GM18870 (cell line): ENCODE results near the gene HRK.

Experiments
- ATAC-seq: cut with Tn5 transposase; IDR thresholded peaks from one replicate; pipeline ENCODE4 v1.9.1; 2021; ENCODE audit warnings: moderate library complexity; ENCODE audit not compliant: unreplicated experiment

Gene HRK

DNA sequence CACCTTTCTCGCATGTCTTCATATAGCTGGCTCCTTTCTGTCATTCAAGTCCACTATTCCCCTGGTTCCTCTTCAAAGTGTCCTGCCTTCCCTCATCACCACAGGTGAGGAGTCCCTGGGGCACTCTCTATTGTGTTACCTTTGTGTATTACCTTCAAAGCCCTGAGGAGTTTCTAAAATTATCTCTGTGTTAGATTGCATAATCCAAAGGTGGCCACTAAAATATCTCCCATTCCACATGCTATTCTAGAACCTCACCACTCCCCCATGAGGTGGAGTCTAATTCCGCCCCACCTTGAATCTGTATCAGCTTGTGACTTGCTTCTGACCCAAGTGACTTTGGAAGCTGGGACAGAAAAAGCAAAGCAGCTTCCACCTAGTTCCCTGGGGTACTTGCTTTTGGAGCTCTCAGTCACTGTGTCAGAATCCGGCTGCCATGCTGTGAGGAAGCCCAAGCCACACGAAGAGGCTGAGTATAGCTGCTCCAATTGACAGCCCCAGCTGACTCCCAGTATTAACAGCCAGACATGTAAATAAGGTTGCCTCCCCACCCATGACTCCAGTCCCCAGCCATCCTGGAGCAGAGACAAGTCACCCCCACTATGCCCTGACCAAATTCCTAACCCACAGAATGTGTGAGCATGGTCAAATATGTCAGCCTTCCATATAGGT, 6.8 kb downstream of the HRK start:
- ATAC-seq = no peak

DNA sequence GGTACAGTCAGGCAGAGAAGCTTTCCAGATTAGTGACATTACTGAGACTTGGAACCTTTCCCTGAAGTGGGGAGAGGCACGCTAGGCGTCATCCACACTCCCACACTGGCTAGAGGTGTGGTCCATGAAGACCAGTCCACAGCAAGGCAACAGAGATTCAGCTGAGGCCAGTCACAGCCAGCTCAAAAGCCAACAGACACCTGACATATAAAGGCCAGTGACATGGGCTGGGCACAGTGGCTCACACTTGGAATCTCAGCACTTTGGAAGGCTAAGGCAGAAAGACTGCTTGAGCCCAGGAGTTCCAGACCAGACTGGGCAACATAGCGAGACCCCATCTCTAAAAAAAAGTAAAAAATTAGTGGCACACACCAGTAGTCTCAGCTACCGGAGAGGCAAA, 10.9 kb downstream of the HRK start:
- no peak for ATAC-seq

DNA sequence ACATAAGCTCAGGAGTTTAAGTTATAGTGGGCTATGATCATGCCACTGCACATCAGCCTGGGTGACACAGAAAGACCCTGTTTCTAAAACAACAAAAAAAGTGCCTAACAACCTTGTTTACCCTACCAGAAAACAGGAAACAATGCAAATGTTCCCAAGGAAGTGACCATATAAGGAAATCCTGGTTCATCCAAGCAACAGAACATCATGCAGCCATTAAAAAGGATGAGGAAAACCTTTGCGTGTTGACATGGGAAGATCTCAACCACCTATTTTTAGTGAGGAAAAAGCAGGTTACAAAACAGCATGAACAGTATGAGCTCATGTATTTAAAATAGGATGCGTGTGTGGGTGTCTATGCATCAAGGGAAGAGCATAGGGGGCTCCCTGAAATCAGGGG, 13.7 kb downstream of the HRK start:
- ATAC-seq = no peak

DNA sequence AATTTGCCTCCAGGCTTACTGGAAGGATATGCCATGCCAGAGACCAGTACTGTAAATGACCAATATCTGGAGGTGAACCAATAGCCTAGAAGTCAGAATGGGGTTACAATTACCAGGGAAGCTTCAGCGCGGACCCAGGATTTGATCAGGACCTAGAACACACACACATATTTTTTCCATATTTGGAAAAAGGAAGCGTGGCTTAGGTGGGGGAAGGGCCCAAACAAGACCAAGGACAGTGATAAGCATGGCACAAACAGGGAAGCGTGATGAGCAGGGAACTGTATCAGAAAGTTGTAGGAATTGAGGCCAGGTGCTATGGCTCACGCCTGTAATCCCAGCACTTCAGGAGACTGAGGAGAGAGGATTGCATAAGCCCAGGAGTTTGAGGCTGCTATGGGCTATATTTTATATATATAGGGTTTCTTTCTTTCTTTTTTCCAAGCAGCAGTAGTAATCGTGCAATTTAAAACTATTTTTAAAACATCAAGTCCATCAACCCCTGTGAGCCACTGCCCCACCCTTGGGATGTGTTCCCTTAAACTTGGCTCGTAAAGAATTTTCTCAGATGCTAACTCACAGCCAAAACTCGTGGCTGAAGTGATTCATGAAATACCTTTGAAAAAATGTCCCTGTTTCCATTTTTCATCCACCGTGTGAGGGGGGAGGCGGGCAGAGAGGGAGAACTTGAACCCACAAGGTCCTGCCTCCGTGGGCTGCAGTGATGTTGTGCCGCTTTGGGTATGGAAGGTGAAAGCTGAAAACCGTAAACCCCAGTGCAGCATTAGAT, 16.7 kb downstream of the HRK start:
- ATAC-seq = no peak

DNA sequence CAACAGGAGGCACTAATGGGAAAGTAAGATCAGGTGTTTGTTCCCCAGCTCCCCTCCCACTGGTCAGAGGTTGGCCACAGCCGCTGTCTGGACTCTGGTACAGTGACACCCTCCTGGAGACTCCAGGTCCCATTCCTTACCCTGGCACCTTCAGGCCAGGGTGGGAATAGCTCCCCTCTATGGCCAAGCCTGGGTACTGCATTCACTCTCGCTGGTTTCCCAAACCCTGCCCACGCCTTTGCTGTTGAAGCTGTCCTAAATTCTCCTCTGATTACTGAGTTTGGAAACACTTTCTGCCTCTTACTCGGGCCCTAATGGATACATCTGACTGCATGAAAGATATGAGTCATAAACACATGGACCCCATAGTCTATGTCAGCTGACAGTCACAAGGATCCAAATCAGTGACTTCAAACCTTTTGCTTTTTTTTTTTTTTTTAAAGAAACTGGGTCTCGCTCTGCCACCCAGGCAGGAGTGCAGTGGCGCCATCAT, 17.9 kb downstream of the HRK start:
- ATAC-seq = no peak

DNA sequence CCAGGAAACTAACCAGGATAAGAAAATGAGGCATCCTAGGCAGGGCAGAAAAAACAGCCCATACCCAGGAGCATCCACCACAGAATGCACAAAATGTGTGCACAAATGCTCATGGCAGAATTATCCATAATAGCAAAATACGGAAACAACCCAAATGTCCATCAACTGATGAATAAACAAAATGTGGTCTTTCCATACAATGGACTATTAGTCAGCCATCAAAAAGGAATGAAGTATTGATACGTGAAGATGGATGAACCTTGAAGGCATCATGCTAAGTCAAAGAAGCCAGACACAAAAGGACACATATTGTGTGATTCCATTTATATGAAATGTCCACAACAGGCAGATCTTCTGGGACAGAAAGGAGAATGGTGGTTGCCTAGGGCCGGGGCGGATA, 19.1 kb downstream of the HRK start:
- no peak for ATAC-seq

DNA sequence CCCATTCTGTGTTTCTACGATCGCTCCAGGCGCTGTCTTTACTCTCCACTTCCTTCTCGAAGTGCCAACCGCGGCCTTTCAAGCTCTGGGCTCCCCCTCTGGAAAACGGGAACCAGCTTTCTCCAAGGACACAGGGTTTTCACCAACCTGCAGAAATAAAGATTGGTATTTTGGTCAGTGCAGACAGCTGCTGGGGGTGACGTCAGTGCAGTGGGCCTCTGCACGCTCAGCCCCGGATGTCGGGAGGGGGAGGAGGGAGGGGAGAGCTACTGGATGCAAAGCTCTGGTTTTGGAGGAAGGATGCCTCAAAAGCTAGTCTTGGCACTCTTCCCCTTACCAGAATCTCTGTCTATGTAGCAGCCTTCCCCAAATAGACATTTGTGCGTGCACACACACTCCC, 19.9 kb downstream of the HRK start:
- ATAC-seq = no peak

DNA sequence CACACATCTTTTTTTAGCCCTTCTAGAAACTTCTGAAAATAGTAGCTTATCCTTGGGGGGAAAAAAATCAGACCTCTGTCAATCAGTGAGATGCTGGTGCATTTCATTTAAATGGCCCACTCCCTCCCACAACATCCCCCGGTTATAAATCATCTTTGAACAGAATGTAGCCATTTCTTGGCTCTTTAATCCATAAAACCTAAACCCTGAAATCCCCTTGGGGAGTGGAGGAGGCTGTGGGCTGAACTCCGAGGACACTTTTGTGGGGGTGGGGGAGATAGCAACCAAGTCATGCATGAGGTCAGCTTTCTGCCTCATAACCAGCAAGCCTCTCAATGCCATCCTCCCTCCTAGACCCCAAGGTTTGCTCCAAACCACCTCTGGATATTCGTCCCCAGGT, 21.0 kb downstream of the HRK start:
- no peak for ATAC-seq

DNA sequence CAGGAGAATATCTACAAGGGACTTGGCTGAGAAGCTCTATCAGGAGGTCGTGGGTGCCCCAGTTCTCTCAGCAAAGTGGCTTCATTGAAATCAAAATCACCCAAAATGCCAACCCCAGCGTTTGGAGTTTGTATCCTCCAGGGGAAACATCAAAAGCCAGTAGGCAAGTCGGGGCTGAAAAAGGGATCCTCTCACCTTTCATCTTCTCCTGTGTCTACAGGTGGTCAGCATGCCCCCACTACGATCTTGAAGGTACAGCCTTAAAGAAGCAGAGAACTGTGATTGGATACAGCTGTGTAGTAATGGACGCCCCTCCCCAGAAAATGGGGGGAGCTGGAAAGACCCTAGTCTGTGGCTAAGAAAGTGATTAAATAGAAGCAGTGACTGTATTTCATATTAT, 22.2 kb downstream of the HRK start:
- ATAC-seq = no peak

DNA sequence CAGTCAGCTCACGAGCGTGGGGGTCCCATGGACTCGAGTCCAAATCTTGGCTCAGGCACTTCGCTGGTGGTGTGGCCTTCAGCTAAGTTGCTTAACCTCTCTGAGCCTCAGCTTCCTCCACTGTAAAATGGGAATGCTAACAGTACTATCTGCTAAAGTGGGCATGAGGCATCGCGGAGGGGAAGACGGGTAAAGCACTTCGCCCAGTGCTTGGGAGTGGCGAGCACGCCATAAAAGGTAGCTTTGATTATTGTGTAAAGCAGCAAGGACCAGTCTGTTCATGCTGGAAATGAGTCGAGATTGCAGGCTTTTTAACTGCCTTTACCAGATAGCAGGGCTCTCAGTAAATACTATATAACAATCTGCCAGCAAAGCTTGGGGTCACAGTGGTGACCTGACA, 24.5 kb downstream of the HRK start:
- no peak for ATAC-seq

DNA sequence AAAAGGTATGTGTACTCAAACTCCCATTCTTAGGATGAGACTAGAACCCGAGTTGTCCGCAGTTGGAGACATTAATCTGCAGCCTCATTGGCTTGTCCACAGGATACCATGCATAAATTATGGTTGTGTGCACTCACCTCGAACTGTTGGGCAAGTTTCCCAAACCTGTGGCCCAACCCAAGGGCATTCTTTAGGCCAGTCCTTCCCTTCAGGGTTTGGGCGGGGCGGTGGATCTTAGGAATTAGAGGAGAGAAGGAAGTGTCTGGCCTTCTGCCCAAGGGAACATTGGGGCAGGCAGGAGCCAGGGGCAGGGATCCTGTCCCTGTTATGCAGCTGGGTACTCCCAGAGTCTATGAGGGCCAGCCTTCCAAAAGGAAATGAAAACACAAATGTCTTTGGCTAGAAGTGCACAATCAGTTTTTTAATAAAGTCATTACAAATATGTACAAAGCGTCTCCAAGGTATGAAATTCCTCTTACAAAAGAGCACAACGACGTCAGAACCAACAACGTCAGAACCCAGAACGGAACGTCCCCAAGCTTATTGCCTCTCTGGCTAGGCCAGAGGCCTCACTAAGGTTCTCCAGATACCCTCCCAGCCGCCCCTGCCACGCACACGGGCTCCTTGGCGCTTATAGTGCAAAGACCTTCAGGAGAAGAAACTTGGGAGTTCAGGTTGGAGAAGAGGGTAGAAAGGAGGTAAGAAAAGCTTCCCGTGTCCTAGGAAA, 25.3 kb downstream of the HRK start:
- ATAC-seq = no peak

DNA sequence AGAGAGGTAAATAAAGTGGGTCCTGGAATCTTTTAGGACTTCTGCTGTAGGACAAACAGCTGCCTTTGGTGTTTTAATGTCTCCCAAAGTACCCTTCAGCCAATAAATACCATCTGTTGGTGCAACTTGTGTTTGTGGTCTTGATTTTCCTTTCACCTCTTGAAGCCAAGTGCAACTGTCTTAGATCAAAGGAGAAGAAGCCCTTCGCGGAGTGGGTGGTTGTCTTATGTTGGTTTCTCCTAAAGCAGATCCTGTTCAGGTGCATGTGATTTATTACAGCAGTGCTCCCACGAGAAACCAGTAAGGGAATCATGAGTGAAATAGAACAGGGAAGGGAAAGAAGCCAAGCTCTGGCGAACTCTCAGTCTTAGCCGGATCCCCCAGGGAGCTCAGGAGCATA, 27.7 kb downstream of the HRK start:
- no peak for ATAC-seq

DNA sequence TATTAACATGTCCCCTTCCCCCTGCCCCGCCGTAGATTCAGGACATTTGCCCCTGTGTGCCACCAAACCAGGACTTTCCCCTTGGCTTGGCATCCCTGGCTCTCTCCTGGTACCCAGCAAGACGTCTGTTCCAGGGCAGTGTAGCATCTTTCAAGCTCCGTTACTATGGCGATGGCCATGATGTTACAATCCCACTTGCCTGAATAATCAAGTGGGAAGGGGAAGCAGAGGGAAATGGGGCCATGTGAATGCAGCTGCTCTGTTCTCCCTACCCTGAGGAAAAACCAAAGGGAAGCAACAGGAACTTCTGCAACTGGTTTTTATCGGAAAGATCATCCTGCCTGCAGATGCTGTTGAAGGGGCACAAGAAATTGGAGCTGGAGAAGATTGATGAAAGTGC, 28.9 kb downstream of the HRK start:
- ATAC-seq = no peak

DNA sequence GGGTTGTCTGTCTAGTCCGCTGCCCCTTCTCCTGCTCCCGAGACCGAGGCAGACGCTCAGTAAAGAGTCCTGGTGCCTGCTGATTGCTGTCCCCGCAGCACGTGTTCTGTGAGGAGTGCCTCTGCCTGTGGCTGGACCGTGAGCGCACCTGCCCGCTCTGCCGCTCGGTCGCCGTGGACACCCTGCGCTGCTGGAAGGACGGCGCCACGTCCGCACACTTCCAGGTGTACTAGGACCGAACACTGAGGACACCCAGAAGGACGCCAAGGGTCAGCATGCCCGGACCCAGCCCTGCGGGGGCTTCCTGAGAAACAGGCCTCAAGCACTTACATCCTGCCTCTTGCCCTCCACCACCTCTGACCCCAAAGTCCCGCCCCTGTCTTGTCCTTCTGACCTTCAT, 32.0 kb downstream of the HRK start:
- no peak for ATAC-seq

DNA sequence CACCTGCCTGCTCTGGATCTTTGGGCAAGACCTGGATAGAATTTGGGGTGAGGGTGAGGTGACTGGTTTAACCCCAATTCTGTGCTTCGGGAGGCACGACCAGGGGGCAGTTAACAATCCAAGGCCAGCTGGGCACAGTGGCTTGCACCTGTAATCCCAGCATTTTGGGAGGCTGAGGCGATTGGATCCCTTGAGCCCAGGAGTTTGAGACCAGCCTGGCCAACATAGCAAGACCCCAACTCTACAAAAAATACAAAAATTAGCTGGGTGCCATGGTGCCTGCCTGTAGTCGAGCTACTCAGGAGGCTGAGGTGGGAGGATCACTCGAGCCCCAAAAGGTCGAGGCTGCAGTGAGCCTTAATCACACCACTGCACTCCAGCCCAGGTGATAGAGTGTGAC, 38.2 kb downstream of the HRK start:
- no peak for ATAC-seq

DNA sequence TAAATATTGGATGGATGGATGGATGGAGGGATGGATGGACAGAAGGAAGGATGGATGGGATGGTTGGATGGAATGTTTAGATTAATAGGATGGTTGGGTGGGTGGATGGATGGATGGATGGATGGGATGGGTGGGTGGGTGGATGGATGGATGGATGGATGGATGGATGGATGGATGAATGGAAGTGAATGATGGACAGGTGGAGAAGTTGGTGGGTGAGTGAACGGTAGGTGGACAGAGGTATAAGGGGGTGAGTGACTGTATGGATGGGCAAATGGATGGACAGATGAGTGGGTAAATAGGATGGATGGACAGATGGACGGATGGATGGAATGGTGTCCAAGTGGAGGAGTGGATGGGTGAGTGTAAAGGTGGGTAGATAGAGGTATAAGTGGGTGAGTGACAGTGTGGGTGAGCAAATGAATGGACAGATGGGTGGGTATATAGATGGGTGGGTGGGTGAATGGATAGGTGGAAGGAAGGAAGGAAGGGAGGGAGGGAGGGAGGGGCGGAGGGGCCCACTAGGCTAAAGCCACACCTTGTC, 41.9 kb downstream of the HRK start:
- ATAC-seq = no peak

DNA sequence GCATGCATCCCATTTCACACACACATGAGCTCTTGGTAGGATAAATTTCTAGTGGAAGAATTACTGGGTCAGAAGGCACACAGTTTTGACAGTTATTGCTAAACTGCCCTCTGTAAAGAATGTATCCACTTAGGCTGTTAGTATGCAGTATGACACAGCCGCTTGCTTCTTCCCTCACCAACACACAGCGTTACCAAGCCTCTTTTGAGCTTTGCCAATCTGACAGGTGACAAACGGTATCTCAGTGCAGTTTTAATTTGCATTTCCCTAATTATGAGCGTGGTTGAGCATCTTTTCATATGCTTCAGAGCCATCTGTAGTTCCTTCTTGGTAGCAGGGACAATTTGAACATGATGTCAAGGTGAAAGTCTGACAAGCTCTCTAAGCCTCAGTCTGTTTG, 42.9 kb downstream of the HRK start:
- no peak for ATAC-seq

DNA sequence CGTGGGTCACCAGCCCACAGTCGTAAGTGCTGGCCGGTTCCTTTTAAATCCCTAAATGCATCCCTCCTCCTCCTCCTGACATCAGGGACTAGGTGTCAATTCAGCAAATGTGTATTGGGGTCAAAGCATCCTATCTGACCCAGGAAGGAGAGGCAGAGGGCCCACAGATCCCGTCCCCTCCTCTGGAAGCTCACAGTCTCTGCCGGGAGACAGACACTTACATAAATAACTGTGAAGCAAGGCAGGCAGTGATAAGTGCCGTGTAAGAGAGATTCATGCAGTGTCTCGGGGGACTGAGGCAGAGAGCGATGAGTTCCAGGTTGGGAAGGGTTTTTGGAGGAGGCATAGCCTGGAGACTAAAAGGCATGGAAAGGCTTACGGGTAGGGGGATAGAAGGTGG, 44.1 kb downstream of the HRK start:
- ATAC-seq = no peak

DNA sequence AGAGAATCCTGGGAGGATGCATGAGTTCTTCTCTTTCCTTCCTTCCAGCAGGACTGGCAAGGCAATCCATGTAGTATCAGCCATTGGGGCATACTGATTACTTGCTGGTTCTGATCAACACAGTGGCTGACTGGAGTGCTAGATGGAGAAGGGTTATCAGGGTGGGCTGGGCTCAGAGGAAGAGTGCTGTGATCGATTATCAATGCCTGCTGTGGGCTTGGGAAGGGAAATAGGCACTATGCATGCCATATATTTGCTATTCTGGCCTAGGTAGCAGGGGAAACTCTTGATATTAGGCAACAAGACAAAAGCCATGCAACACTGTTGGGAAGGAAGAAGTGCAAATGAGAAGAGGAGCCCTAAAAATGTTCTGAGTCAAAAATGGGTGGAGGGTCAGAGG, 45.8 kb downstream of the HRK start:
- ATAC-seq = no peak

DNA sequence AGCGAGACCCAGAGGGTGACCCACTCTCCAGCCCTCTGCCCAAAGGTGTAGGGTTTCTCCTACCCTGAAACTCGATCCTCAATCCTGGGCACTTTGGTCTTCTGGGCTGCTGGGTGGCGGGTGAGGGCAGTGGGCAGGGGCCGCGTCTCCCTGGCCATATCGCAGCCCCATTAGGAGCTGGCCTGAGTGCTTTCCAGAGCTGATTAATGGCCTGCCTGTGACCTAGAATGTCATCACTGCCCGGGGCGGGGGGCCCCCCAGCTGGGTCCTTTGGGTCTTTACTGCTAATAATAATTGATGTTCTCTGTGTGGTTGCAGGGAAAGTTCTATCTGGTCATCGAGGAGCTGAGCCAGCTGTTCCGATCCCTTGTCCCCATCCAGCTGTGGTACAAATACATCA, 47.8 kb downstream of the HRK start:
- no peak for ATAC-seq

DNA sequence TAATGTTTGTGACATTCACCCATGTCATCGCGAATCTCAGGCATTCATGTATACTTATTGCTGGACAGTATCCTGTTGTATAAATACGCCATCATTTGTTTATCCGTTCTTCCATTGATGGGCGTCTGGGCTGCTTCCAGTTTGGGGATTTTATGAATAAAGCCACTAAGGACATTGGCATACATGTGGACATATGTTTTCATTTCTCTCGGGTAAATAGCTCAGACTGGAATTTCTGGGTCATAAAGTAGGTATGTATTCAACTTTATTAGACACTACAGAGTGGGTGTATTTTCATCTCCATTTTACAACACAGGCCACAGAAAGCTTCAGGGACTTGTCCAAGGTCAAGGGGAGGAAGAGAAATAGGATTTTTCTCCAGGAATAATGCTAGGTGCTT, 48.9 kb downstream of the HRK start:
- ATAC-seq = no peak

DNA sequence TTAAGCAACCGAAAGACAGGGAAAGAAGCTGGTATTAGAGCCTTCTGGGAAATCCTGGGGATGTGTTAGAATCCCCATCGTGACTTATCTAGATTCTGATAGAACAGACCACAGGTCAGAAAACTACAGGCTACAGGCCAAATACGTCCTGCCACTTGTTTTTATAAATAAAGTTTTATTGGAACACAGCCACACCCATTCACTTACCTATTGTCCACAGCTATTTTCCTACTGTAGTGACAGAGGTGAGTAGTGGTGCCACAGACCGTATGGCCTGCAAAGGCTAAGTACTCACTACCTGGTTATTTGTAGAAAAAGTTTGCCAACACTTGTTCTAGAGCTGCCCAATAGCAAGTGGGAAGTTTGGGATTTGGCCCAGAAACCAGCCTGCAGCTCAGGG, 53.8 kb downstream of the HRK start:
- no peak for ATAC-seq
